CD1c-positive myeloid dendritic cell (primary cell): ENCODE data around the gene CSN1S1.

Experiments
- DNase-seq: peaks from one replicate; pipeline ENCODE4 v3.0.0-alpha.2; 2016; ENCODE audit errors: extremely low spot score

CSN1S1 gene

DNA sequence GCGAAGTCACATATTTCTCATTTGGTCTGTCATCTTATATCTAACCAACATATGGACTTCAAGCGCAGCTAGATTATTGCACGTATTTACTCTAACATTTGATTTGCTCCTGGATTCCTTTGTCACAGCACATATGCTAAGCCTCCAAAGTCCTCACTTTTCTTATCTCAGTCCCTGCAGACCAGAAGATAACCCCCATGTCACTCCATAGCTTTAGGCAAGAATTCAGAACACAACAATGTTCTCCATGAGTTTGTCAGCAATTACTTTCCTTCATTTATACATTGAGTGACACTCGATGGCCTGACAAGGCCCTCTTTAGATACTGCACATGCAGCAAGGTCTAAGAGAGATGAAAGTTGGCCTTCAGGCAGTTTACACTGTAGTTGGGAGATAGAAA, 60.1 kb downstream of the CSN1S1 start:
- no peak for DNase-seq

DNA sequence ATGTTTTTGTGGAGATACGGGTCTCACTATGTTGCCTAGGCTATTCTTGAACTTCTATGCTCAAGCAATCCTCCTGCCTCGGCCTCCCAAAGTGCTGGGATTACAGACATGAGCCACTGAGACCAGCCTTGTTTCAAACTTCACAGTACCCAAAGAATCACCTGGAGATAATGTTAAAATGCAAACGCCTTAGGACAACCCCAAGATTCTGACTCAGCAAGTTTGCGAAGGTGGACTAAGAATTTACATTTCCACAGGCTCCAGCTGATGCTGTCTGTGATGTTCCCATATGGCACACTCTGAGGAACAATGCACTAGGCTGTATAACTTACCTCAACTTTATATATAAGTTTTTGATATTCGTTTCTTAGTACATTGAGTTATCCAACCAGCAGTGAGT, 63.9 kb downstream of the CSN1S1 start:
- DNase-seq, result no peak

DNA sequence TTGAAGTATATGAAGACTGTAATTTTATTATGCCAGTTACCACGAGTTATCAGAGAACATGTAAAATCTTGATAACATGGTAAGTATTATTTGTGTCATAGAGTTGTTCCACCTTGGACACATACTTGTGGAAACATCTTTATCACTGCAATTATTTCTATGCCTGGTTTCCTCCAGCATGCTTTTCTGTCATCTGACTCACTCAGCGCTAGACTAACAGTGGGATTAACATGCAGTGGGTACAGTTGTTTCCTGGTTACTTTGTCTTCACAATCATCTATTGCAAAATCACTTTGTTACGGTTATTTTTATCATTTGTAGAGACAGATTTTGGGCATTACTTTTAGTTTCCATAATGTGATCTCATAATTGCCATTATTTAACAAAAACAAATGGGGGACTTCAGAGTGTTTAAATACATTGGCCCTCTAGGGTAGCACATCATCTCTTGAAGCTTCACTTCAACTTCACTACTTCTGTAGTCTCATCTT, 64.7 kb downstream of the CSN1S1 start, which contains the start of gene STATH:
TSS of gene STATH (plus strand) at position 441 of the 491 bp plus-strand sequence. CDS start 2,472 bp downstream, outside the sequence.
- no peak for DNase-seq
